HEK293 (cell line): Measurements from ENCODE around the gene SIRPB2.

Experiments
- CTCF ChIA-PET: fragments of 350-600 bp; formaldehyde crosslinking; extraction: SDS; loops from one replicate; lab custom pipeline; 2021; ENCODE audit warnings: antibody characterized with exemption; lab: Yijun Ruan, JAX
- POLR2A ChIA-PET: fragments of 300-600 bp; formaldehyde crosslinking; extraction: SDS; loops from one replicate; lab custom pipeline; 2020; ENCODE audit warnings: antibody characterized with exemption, inconsistent platforms; lab: Yijun Ruan, JAX
- H3K27ac ChIP-seq: fragments of 200-500 bp; sonication (Bioruptor generic); 2 replicates; pipeline ENCODE4 v1.5.1; 2014; ENCODE audit warnings: low read depth, low read length, control low read depth, inconsistent platforms; ENCODE audit errors: extremely low read depth
- H3K36me3 ChIP-seq, 2 experiments: fragments of 200-500 bp in 1 of 2; sonication (Bioruptor generic) in 1 of 2; 1 replicate in 1 of 2; 2 replicates in 1 of 2; pipeline ENCODE4 v1.5.1; 2014 to 2017; ENCODE audit warnings: inconsistent platforms in 2 of 2, low read length in 2 of 2; ENCODE audit not compliant: control insufficient read depth in 2 of 2, insufficient read depth in 1 of 2
- H3K4me1 ChIP-seq: fragments of 200-500 bp; sonication (Bioruptor generic); 2 replicates; pipeline ENCODE4 v1.5.1; 2014; ENCODE audit warnings: mild to moderate bottlenecking, low read length, inconsistent platforms; ENCODE audit not compliant: control insufficient read depth, insufficient read depth
- H3K4me3 ChIP-seq: 2 replicates; pipeline ENCODE4 v1.5.1; 2011; ENCODE audit warnings: low read depth, mild to moderate bottlenecking, control low read depth, low read length, moderate library complexity
- H3K9me3 ChIP-seq: fragments of 200-500 bp; sonication (Bioruptor generic); 2 replicates; pipeline ENCODE4 v1.5.1; 2014; ENCODE audit warnings: low read depth, low read length, inconsistent platforms; ENCODE audit not compliant: control insufficient read depth, insufficient read depth
- AEBP2 ChIP-seq: fragments of 450-650 bp; formaldehyde crosslinking; IDR thresholded peaks from 2 replicates; pipeline ENCODE4 v1.5.1; 2016; ENCODE audit warnings: missing biosample characterization, missing genetic modification characterization, borderline replicate concordance
- CTCF ChIP-seq: fragments of 450-650 bp; formaldehyde crosslinking; IDR thresholded peaks from 2 replicates; pipeline ENCODE4 v1.5.1; 2016; ENCODE audit warnings: missing biosample characterization, missing genetic modification characterization
- GFI1B ChIP-seq: fragments of 450-650 bp; formaldehyde crosslinking; IDR thresholded peaks from 2 replicates; pipeline ENCODE4 v1.5.1; 2016; ENCODE audit warnings: missing biosample characterization, missing genetic modification characterization
- HOXA7 ChIP-seq: sonication (generic); formaldehyde crosslinking; IDR thresholded peaks from 2 replicates; pipeline ENCODE4 v1.8.1; 2022; ENCODE audit warnings: missing genetic modification reagents, borderline replicate concordance
- HOXC10 ChIP-seq: sonication (generic); formaldehyde crosslinking; IDR thresholded peaks from 2 replicates; pipeline ENCODE4 v1.8.1; 2023; ENCODE audit warnings: mild to moderate bottlenecking, missing genetic modification reagents
- PRDM1 ChIP-seq: fragments of 450-650 bp; formaldehyde crosslinking; IDR thresholded peaks from 2 replicates; pipeline ENCODE4; 2016; ENCODE audit warnings: missing biosample characterization, missing genetic modification characterization
- SALL2 ChIP-seq: fragments of 450-650 bp; formaldehyde crosslinking; IDR thresholded peaks from 2 replicates; pipeline ENCODE4 v1.5.0; 2017; ENCODE audit warnings: missing biosample characterization, mild to moderate bottlenecking, missing genetic modification characterization, borderline replicate concordance
- SCRT2 ChIP-seq: fragments of 450-650 bp; formaldehyde crosslinking; IDR thresholded peaks from 2 replicates; pipeline ENCODE4 v1.5.1; 2016; ENCODE audit warnings: missing biosample characterization, missing genetic modification characterization
- SP7 ChIP-seq: fragments of 450-650 bp; formaldehyde crosslinking; IDR thresholded peaks from 2 replicates; pipeline ENCODE4 v1.5.1; 2016; ENCODE audit warnings: missing biosample characterization, missing genetic modification characterization
- TRIM28 ChIP-seq: IDR thresholded peaks from 2 replicates; pipeline ENCODE4 v1.6.1; 2011; ENCODE audit warnings: low read length, control low read depth, borderline replicate concordance
- ZBTB17 ChIP-seq: fragments of 450-650 bp; formaldehyde crosslinking; IDR thresholded peaks from 2 replicates; pipeline ENCODE4 v1.5.1; 2016; ENCODE audit warnings: missing biosample characterization, missing genetic modification characterization
- ZNF138 ChIP-seq: fragments of 450-650 bp; formaldehyde crosslinking; IDR thresholded peaks from 2 replicates; pipeline ENCODE4 v1.5.1; 2016; ENCODE audit warnings: missing biosample characterization, missing genetic modification characterization, borderline replicate concordance
- ZNF16 ChIP-seq: fragments of 450-650 bp; formaldehyde crosslinking; IDR thresholded peaks from 2 replicates; pipeline ENCODE4 v1.5.1; 2016; ENCODE audit warnings: low read depth, missing biosample characterization, missing genetic modification characterization
- ZNF223 ChIP-seq: fragments of 450-650 bp; formaldehyde crosslinking; IDR thresholded peaks from 2 replicates; pipeline ENCODE4 v1.5.1; 2016; ENCODE audit warnings: missing biosample characterization, missing genetic modification characterization
- ZNF274 ChIP-seq, 2 experiments: fragments of 200-500 bp in 1 of 2; fragments of 450-650 bp in 1 of 2; sonication (Bioruptor generic) in 1 of 2; formaldehyde crosslinking in 1 of 2; IDR thresholded peaks; 2 replicates each; pipeline versions ENCODE4 v1.5.1 to v1.6.1; 2014 to 2016; ENCODE audit warnings: borderline replicate concordance in 1 of 2, inconsistent platforms in 1 of 2, low read length in 1 of 2, missing biosample characterization in 1 of 2, missing genetic modification characterization in 1 of 2
- ZNF311 ChIP-seq: fragments of 450-650 bp; formaldehyde crosslinking; IDR thresholded peaks from 2 replicates; pipeline ENCODE4 v1.5.1; 2017; ENCODE audit warnings: missing biosample characterization, missing genetic modification characterization, borderline replicate concordance
- ZNF324 ChIP-seq: fragments of 450-650 bp; formaldehyde crosslinking; IDR thresholded peaks from 2 replicates; pipeline ENCODE4 v1.5.1; 2016; ENCODE audit warnings: missing biosample characterization, missing genetic modification characterization
- ZNF341 ChIP-seq: fragments of 450-650 bp; formaldehyde crosslinking; IDR thresholded peaks from 2 replicates; pipeline ENCODE4; 2016; ENCODE audit warnings: low read depth, missing biosample characterization, missing genetic modification characterization
- ZNF404 ChIP-seq: fragments of 450-650 bp; formaldehyde crosslinking; IDR thresholded peaks from 2 replicates; pipeline ENCODE4 v1.5.1; 2017; ENCODE audit warnings: missing biosample characterization, missing genetic modification characterization
- ZNF473 ChIP-seq: fragments of 450-650 bp; formaldehyde crosslinking; IDR thresholded peaks from 2 replicates; pipeline ENCODE4 v1.5.1; 2017; ENCODE audit warnings: missing biosample characterization, missing genetic modification characterization
- ZNF530 ChIP-seq: fragments of 450-650 bp; formaldehyde crosslinking; IDR thresholded peaks from 2 replicates; pipeline ENCODE4 v1.5.1; 2016; ENCODE audit warnings: low read depth, missing biosample characterization, missing genetic modification characterization
- ZNF555 ChIP-seq: fragments of 450-650 bp; formaldehyde crosslinking; conservative IDR thresholded peaks from 2 replicates; pipeline ENCODE4 v1.5.1; 2017; ENCODE audit warnings: missing biosample characterization, mild to moderate bottlenecking, missing genetic modification characterization, inconsistent platforms
- ZNF621 ChIP-seq: fragments of 450-650 bp; formaldehyde crosslinking; IDR thresholded peaks from 2 replicates; pipeline ENCODE4 v1.5.1; 2017; ENCODE audit warnings: missing biosample characterization, missing genetic modification characterization
- ZNF626 ChIP-seq: fragments of 450-650 bp; sonication (Bioruptor Pico); formaldehyde crosslinking; IDR thresholded peaks from 2 replicates; pipeline ENCODE4 v1.5.1; 2018; ENCODE audit warnings: missing biosample characterization, missing genetic modification characterization, inconsistent platforms
- ZNF654 ChIP-seq: fragments of 450-650 bp; formaldehyde crosslinking; IDR thresholded peaks from 2 replicates; pipeline ENCODE4 v1.5.1; 2016; ENCODE audit warnings: low read depth, missing biosample characterization, missing genetic modification characterization
- ZNF660 ChIP-seq: fragments of 450-650 bp; IDR thresholded peaks from 2 replicates; pipeline ENCODE4 v1.5.1; 2018; ENCODE audit warnings: missing biosample characterization, mild to moderate bottlenecking, missing genetic modification characterization
- ZNF701 ChIP-seq: fragments of 450-650 bp; formaldehyde crosslinking; IDR thresholded peaks from 2 replicates; pipeline ENCODE4 v1.5.1; 2016; ENCODE audit warnings: missing biosample characterization, missing genetic modification characterization
- ZNF837 ChIP-seq: fragments of 450-650 bp; formaldehyde crosslinking; IDR thresholded peaks from 2 replicates; pipeline ENCODE4 v1.5.1; 2016; ENCODE audit warnings: missing biosample characterization, missing genetic modification characterization
- ZSCAN30 ChIP-seq: fragments of 450-650 bp; IDR thresholded peaks from 2 replicates; pipeline ENCODE4 v1.5.1; 2018; ENCODE audit warnings: missing biosample characterization, mild to moderate bottlenecking, missing genetic modification characterization, moderate library complexity
- ZSCAN5A ChIP-seq: fragments of 450-650 bp; formaldehyde crosslinking; IDR thresholded peaks from 2 replicates; pipeline ENCODE4 v1.5.1; 2016; ENCODE audit warnings: missing biosample characterization, missing genetic modification characterization
- TF ChIP-seq, protein P1 (sequence below): fragments of 450-650 bp; formaldehyde crosslinking; IDR thresholded peaks from 2 replicates; pipeline ENCODE4 v1.5.1; 2017; ENCODE audit warnings: missing biosample characterization, missing genetic modification characterization
- TF ChIP-seq, protein P2 (sequence below): sonication (generic); formaldehyde crosslinking; IDR thresholded peaks from 2 replicates; pipeline ENCODE4 v1.8.1; 2022; ENCODE audit warnings: mild to moderate bottlenecking, moderate library complexity, missing genetic modification reagents

SIRPB2 gene

GRCh38 chr20:1503564-1504227 is 12.5 kb upstream of the SIRPB2 start:
- ChIA-PET CTCF (interaction anchor here (0.5 to 3.8 kb wide), 81 partner anchors 8 to 689 kb away, joined by 3 to 60 read pairs (median 4); partner anchors contain the start of genes NSFL1C, SDCBP2 and SIRPB2), POLR2A (interaction anchor here (1.0 kb wide), 1 partner anchor 178 kb away, joined by 3 read pairs; no protein-coding TSS in a partner anchor)
- Histone ChIP-seq H3K9me3 (no peaks in the 10 kb centered on the region; the same call in 1 of the 2 replicates), H3K27ac (no peak overlapping the region), H3K4me3 (no peak overlapping the region), H3K4me1 (no peaks in the 10 kb centered on the region), H3K36me3 (no peaks in the 10 kb centered on the region)
- TF ChIP-seq ZNF341 (tag by site-specific recombination) (no peak), ZNF274 (IDR thresholded peaks at IDR 0.05; ENCODE audit: low read length) (no peak), ZNF274 (tag by site-specific recombination; IDR thresholded peaks at IDR 0.05; ENCODE audit: borderline replicate concordance) (no peak), ZNF660 (tag by site-specific recombination) (peak; percentile 55; the same call in 1 of the 2 replicates), SP7 (tag by site-specific recombination) (no peak), ZBTB17 (peak; percentile 32; the same call in 1 of the 2 replicates), ZNF311 (tag by site-specific recombination) (no peak), CTCF (peak; percentile 92), GFI1B (tag by site-specific recombination) (no peak), SALL2 (no peak), ZSCAN30 (0 out of 2 replicates have a peak, but pooled peaks have one; percentile 45), ZNF324 (tag by site-specific recombination) (no peak), ZNF16 (tag by site-specific recombination) (no peak), ZNF404 (tag by site-specific recombination) (no peak), PRDM1 (tag by site-specific recombination) (no peak), HOXC10 (CRISPR knock-in tag) (no peak), ZNF138 (tag by site-specific recombination) (no peak), ZNF701 (tag by site-specific recombination) (no peak), HOXA7 (CRISPR knock-in tag) (no peak), SCRT2 (tag by site-specific recombination) (no peak), ZNF837 (tag by site-specific recombination) (no peak), AEBP2 (tag by site-specific recombination) (no peak), ZNF626 (tag by site-specific recombination) (no peak), TRIM28 (no peak), ZNF555 (tag by site-specific recombination) (no peak), ZNF621 (no peak), ZNF473 (tag by site-specific recombination) (no peak), ZSCAN5A (no peak), ZNF223 (tag by site-specific recombination) (no peak), ZNF654 (tag by site-specific recombination) (peak; percentile 97), ZNF530 (no peak)
- TF ChIP-seq, protein P1, sequence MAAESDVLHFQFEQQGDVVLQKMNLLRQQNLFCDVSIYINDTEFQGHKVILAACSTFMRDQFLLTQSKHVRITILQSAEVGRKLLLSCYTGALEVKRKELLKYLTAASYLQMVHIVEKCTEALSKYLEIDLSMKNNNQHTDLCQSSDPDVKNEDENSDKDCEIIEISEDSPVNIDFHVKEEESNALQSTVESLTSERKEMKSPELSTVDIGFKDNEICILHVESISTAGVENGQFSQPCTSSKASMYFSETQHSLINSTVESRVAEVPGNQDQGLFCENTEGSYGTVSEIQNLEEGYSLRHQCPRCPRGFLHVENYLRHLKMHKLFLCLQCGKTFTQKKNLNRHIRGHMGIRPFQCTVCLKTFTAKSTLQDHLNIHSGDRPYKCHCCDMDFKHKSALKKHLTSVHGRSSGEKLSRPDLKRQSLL, result no peak
- TF ChIP-seq, protein P2, sequence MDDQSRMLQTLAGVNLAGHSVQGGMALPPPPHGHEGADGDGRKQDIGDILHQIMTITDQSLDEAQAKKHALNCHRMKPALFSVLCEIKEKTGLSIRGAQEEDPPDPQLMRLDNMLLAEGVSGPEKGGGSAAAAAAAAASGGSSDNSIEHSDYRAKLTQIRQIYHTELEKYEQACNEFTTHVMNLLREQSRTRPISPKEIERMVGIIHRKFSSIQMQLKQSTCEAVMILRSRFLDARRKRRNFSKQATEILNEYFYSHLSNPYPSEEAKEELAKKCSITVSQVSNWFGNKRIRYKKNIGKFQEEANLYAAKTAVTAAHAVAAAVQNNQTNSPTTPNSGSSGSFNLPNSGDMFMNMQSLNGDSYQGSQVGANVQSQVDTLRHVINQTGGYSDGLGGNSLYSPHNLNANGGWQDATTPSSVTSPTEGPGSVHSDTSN (CRISPR knock-in tag), result no peak
